ENCODE measurements around the gene CPNE7. TPM values are rescaled to one million over a fixed set of nuclear protein-coding genes. Genes with fewer than 3 reads are reported as not detected.

CPNE7 gene
- total and polyA plus RNA-seq, 2 of the 13 experiments (the other 11 are each of a cell fraction or from before 2014, with no cell fraction given), result 0.59 TPM; not detected in 1

DNA sequence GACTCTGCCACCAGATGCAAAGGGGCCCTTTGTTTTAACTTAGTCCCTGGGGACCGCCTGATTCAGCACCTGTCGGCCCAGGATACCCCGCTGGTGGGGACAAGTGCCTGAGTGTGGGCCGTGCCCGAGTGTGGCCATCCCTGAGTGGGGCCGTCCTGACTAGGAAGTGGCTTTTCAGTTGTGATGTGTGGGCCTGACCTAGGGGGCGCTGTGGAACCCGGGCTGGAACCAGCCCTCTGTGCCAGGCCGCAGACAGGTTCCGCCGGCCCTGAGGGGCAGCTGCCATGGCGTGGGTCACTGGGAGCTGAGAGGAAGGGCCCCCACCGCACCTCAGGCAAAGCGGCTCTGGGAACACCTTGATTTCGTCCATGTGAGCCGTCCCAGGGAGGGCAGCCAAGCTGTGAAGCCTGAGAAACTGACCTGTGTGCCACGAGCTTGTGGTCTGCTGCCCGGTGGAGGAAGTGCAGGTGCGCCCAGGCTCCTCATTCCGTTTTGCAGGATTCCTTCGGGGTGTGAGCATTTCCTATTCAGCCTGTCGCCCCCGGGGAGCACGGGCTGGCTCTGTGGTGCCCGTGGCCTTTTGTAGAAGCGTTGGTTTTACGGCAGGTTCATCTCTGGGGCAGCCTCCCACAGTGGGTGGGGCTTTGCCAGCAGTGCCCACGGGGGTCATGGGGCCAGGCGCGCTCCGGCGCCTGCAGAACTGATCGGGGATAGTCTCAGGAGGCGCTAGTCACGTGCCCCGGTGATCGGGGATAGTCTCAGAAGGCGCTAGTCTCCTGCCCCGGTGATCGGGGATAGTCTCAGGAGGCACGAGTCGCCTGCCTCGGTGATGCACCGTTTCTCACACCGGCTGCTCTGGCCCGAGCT, 9.8 kb upstream of the CPNE7 start (continued):
- TF ChIP-seq, protein P1, sequence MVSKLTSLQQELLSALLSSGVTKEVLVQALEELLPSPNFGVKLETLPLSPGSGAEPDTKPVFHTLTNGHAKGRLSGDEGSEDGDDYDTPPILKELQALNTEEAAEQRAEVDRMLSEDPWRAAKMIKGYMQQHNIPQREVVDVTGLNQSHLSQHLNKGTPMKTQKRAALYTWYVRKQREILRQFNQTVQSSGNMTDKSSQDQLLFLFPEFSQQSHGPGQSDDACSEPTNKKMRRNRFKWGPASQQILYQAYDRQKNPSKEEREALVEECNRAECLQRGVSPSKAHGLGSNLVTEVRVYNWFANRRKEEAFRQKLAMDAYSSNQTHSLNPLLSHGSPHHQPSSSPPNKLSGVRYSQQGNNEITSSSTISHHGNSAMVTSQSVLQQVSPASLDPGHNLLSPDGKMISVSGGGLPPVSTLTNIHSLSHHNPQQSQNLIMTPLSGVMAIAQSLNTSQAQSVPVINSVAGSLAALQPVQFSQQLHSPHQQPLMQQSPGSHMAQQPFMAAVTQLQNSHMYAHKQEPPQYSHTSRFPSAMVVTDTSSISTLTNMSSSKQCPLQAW (CRISPR knock-in tag; IDR thresholded peaks at IDR 0.05), result peak; percentile 82
- TF ChIP-seq MED1 (CRISPR knock-in tag; IDR thresholded peaks at IDR 0.05), result peak; percentile 77
- TF ChIP-seq, protein P2, sequence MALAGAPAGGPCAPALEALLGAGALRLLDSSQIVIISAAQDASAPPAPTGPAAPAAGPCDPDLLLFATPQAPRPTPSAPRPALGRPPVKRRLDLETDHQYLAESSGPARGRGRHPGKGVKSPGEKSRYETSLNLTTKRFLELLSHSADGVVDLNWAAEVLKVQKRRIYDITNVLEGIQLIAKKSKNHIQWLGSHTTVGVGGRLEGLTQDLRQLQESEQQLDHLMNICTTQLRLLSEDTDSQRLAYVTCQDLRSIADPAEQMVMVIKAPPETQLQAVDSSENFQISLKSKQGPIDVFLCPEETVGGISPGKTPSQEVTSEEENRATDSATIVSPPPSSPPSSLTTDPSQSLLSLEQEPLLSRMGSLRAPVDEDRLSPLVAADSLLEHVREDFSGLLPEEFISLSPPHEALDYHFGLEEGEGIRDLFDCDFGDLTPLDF (CRISPR knock-in tag; IDR thresholded peaks at IDR 0.05), result no peak
- TF ChIP-seq TBL1XR1 (IDR thresholded peaks at IDR 0.05; ENCODE audit: borderline replicate concordance, low read length, partially characterized antibody), result peak; percentile 2
- 0 out of 2 replicates have a peak, but pooled peaks have one; percentile 64 for TF ChIP-seq MTF1 (CRISPR knock-in tag; IDR thresholded peaks at IDR 0.05)
- TF ChIP-seq HNRNPLL (IDR thresholded peaks at IDR 0.05; ENCODE audit: low read depth, low read length, poor library complexity, severe bottlenecking), result peak; percentile 58
- peak; percentile 51; the same call in 1 of the 2 replicates for TF ChIP-seq HES4 (CRISPR knock-in tag; IDR thresholded peaks at IDR 0.05; ENCODE audit: borderline replicate concordance)
- 0 out of 2 replicates have a peak, but pooled peaks have one; percentile 36 for TF ChIP-seq STAT5B (CRISPR knock-in tag; IDR thresholded peaks at IDR 0.05)
- peak; percentile 31 for TF ChIP-seq YY1 (IDR thresholded peaks at IDR 0.05; ENCODE audit: insufficient read depth, insufficient replicate concordance, low read depth, low read length)
- TF ChIP-seq MXI1 (IDR thresholded peaks at IDR 0.05; ENCODE audit: borderline replicate concordance, low read depth, low read length), result peak; percentile 20; the same call in 1 of the 3 replicates
- TF ChIP-seq BORCS8-MEF2B (CRISPR knock-in tag; IDR thresholded peaks at IDR 0.05), result peak; percentile 11
- TF ChIP-seq ZNF709 (CRISPR knock-in tag; IDR thresholded peaks at IDR 0.05), result 0 out of 2 replicates have a peak, but pooled peaks have one; percentile 28
- TF ChIP-seq KLF13 (CRISPR knock-in tag; IDR thresholded peaks at IDR 0.05), result no peak
- TF ChIP-seq ZNF552 (CRISPR knock-in tag; IDR thresholded peaks at IDR 0.05; ENCODE audit: borderline replicate concordance), result no peak
- TF ChIP-seq, protein P3, sequence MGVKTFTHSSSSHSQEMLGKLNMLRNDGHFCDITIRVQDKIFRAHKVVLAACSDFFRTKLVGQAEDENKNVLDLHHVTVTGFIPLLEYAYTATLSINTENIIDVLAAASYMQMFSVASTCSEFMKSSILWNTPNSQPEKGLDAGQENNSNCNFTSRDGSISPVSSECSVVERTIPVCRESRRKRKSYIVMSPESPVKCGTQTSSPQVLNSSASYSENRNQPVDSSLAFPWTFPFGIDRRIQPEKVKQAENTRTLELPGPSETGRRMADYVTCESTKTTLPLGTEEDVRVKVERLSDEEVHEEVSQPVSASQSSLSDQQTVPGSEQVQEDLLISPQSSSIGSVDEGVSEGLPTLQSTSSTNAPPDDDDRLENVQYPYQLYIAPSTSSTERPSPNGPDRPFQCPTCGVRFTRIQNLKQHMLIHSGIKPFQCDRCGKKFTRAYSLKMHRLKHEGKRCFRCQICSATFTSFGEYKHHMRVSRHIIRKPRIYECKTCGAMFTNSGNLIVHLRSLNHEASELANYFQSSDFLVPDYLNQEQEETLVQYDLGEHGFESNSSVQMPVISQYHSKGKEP (CRISPR knock-in tag; IDR thresholded peaks at IDR 0.05), result 0 out of 2 replicates have a peak, but pooled peaks have one; percentile 32
- TF ChIP-seq, protein P4, sequence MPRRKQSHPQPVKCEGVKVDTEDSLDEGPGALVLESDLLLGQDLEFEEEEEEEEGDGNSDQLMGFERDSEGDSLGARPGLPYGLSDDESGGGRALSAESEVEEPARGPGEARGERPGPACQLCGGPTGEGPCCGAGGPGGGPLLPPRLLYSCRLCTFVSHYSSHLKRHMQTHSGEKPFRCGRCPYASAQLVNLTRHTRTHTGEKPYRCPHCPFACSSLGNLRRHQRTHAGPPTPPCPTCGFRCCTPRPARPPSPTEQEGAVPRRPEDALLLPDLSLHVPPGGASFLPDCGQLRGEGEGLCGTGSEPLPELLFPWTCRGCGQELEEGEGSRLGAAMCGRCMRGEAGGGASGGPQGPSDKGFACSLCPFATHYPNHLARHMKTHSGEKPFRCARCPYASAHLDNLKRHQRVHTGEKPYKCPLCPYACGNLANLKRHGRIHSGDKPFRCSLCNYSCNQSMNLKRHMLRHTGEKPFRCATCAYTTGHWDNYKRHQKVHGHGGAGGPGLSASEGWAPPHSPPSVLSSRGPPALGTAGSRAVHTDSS (CRISPR knock-in tag; conservative IDR thresholded peaks at IDR 0.05), result 0 out of 2 replicates have a peak, but pooled peaks have one; percentile 26
- TF ChIP-seq TCF12 (IDR thresholded peaks at IDR 0.05), result no peak
- no peak for TF ChIP-seq TCF12 (CRISPR knock-in tag; IDR thresholded peaks at IDR 0.05)
- TF ChIP-seq, protein P5, sequence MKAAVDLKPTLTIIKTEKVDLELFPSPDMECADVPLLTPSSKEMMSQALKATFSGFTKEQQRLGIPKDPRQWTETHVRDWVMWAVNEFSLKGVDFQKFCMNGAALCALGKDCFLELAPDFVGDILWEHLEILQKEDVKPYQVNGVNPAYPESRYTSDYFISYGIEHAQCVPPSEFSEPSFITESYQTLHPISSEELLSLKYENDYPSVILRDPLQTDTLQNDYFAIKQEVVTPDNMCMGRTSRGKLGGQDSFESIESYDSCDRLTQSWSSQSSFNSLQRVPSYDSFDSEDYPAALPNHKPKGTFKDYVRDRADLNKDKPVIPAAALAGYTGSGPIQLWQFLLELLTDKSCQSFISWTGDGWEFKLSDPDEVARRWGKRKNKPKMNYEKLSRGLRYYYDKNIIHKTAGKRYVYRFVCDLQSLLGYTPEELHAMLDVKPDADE (CRISPR knock-in tag; IDR thresholded peaks at IDR 0.05), result 0 out of 2 replicates have a peak, but pooled peaks have one; percentile 62
- TF ChIP-seq ZFAT (CRISPR knock-in tag; conservative IDR thresholded peaks at IDR 0.05), result no peak
- TF ChIP-seq KLF16 (CRISPR knock-in tag; IDR thresholded peaks at IDR 0.05), result peak in 1 of 2 experiments; percentile 16; a peak in 1 of 4 replicates

Data from HepG2 (cell line).